Epithelial cell of alveolus of lung (primary cell): ENCODE measurements around the gene TSPAN10. TPM values are rescaled to one million over a fixed set of nuclear protein-coding genes. Genes with fewer than 3 reads are reported as not detected.

Experiments
- total RNA-seq: library from RNA; depleted of rRNA; stranded (reverse); fragments of >200 nt; gene quantifications from 2 replicates; pipeline ENCODE4 v1.2.1, GENCODE V29; 2015

TSPAN10 gene
- 0.26 and 0.64 TPM in 2 replicates for total RNA-seq

GRCh38 chr17:81636505-81637288 is at the start of gene TSPAN10, which contains the start of gene NPLOC4:
Gene TSPAN10 (plus strand): TSS chr17:81637196. CDS start chr17:81642413, 5,217 bp downstream.
Gene NPLOC4 (minus strand): TSS chr17:81637112. CDS start chr17:81636930, 182 bp downstream.

GRCh38 chr17:81656118-81656743 is 19.2 kb downstream of the TSPAN10 start, which contains the start of gene PDE6G:
Gene PDE6G (minus strand): TSS chr17:81656542. CDS start chr17:81653305, 3,237 bp downstream.

GRCh38 chr17:81666342-81667191 is 29.6 kb downstream of the TSPAN10 start, which contains the start of the genes CCDC137 and OXLD1:
Gene CCDC137 (plus strand): TSS chr17:81666737. CDS start chr17:81666767, 30 bp downstream.
Gene OXLD1 (minus strand): TSS chr17:81666605. CDS start chr17:81666577, 28 bp downstream.

GRCh38 chr17:81683584-81684441 is 46.8 kb downstream of the TSPAN10 start, which contains the start of the genes ARL16 and HGS:
Gene ARL16 (minus strand): TSS chr17:81683797. CDS start chr17:81683753, 44 bp downstream.
Gene HGS (plus strand): TSS chr17:81684011. CDS start chr17:81684067, 56 bp downstream.

Other genes with a start within 250 kb of the TSPAN10 start
- 6.3 and 18.2 TPM in 2 replicates for gene BAHCC1, start 241.7 kb upstream of the TSPAN10 start, total RNA-seq
- gene ACTG1, start 124.4 kb upstream of the TSPAN10 start, total RNA-seq: 6,276 and 9,433 TPM in 2 replicates
- 0.39 and 1.1 TPM in 2 replicates for gene FSCN2, start 108.8 kb upstream of the TSPAN10 start, total RNA-seq
- 21.3 and 34.4 TPM in 2 replicates for gene FAAP100, start 84.8 kb upstream of the TSPAN10 start, total RNA-seq
- gene NPLOC4, start 84 bp upstream of the TSPAN10 start, total RNA-seq: 45.3 and 71.0 TPM in 2 replicates
- gene PDE6G, start 19.3 kb downstream of the TSPAN10 start, total RNA-seq: 1.4 TPM in 1 of 2 replicates, not detected in the other
- gene OXLD1, start 29.4 kb downstream of the TSPAN10 start, total RNA-seq: 40.5 and 54.7 TPM in 2 replicates
- 15.6 and 17.5 TPM in 2 replicates for gene CCDC137, start 29.5 kb downstream of the TSPAN10 start, total RNA-seq
- 39.3 and 59.9 TPM in 2 replicates for gene ARL16, start 46.6 kb downstream of the TSPAN10 start, total RNA-seq
- 72.2 and 89.6 TPM in 2 replicates for gene HGS, start 46.8 kb downstream of the TSPAN10 start, total RNA-seq
- gene MRPL12, start 66.2 kb downstream of the TSPAN10 start, total RNA-seq: 46.4 and 93.5 TPM in 2 replicates
- gene SLC25A10, start 75.1 kb downstream of the TSPAN10 start, total RNA-seq: 15.3 and 22.8 TPM in 2 replicates
- gene GCGR, start 167.0 kb downstream of the TSPAN10 start, total RNA-seq: not detected in 2 replicates
- 69.5 and 121 TPM in 2 replicates for gene MCRIP1, start 196.1 kb downstream of the TSPAN10 start, total RNA-seq
- not detected in 2 replicates for gene PPP1R27, start 197.9 kb downstream of the TSPAN10 start, total RNA-seq
- 1,783 and 2,221 TPM in 2 replicates for gene P4HB, start 223.3 kb downstream of the TSPAN10 start, total RNA-seq
- gene ARHGDIA, start 234.1 kb downstream of the TSPAN10 start, total RNA-seq: 143 and 305 TPM in 2 replicates